Gastroesophageal sphincter (tissue), 3 donors: ENCODE data around the gene DOC2A.

Experiments
- CTCF ChIP-seq, 4 experiments: fragments of 200-600 bp in 2 of 4; fragments of 450-650 bp in 2 of 4; sonication (generic) in 1 of 4; IDR thresholded peaks; one replicate each; pipeline ENCODE4 v1.5.1; 2017 to 2019; ENCODE audit warnings: antibody characterized with exemption in 4 of 4, mild to moderate bottlenecking in 2 of 4, moderate library complexity in 2 of 4
- EP300 ChIP-seq: sonication (generic); formaldehyde crosslinking; IDR thresholded peaks from one replicate; pipeline ENCODE4 v1.6.1; 2017; ENCODE audit warnings: antibody characterized with exemption, mild to moderate bottlenecking
- POLR2A ChIP-seq, 2 donors: fragments of 450-650 bp; IDR thresholded peaks; one replicate each; pipeline ENCODE4 v1.6.1; 2017; ENCODE audit warnings: antibody characterized with exemption in 2 of 2, mild to moderate bottlenecking in 2 of 2, moderate library complexity in 1 of 2
- POLR2AphosphoS5 ChIP-seq: sonication (generic); formaldehyde crosslinking; IDR thresholded peaks from one replicate; pipeline ENCODE4 v1.6.1; 2017; ENCODE audit warnings: antibody characterized with exemption

GRCh38 chr16:29988346-29989075, 22.3 kb downstream of the DOC2A start:
- TF ChIP-seq POLR2A (IDR thresholded peaks at IDR 0.05) (no peak), CTCF (IDR thresholded peaks at IDR 0.05) (no peak), POLR2AphosphoS5 (no peak), EP300 (no peak)
